GM21619 (cell line): Measurements from ENCODE around the gene PBX4.
"Not testable (repeated sequence)": the region's sequence is repeated elsewhere in the genome, so short reads cannot be mapped to it uniquely, and the experiment has no call there.

ENCODE experiments used
- ATAC-seq: cut with Tn5 transposase; IDR thresholded peaks from one replicate; pipeline ENCODE4 v1.9.1; 2021; ENCODE audit not compliant: unreplicated experiment

PBX4 gene

GRCh38 chr19:19627621-19628500, 9.4 kb upstream of the PBX4 start, which contains the start of gene LPAR2:
LPAR2 (minus strand) TSS chr19:19628220; CDS start chr19:19627275, 945 bp downstream.
- ATAC-seq: peak; percentile 66

- no peak for ATAC-seq
Observed at GRCh38 chr19:19626516-19627472, 8.3 kb upstream of the PBX4 start.

- ATAC-seq: no peak
Observed at GRCh38 chr19:19624032-19624570, 5.6 kb upstream of the PBX4 start.

- no peak for ATAC-seq
Observed at GRCh38 chr19:19623383-19623782, 4.9 kb upstream of the PBX4 start.

- no peak for ATAC-seq
Observed at GRCh38 chr19:19619849-19620210, 1.3 kb upstream of the PBX4 start.

GRCh38 chr19:19619181-19619848, 828 bp upstream of the PBX4 start:
- no peak for ATAC-seq

GRCh38 chr19:19615086-19615485, 3.4 kb downstream of the PBX4 start:
- ATAC-seq: no peak

GRCh38 chr19:19613506-19613905, 5.0 kb downstream of the PBX4 start:
- ATAC-seq: no peak

- no peak for ATAC-seq
Observed at GRCh38 chr19:19610376-19611202, 7.9 kb downstream of the PBX4 start.

GRCh38 chr19:19606686-19607085, 11.8 kb downstream of the PBX4 start:
- ATAC-seq: not testable (repeated sequence)

GRCh38 chr19:19606021-19606420, 12.5 kb downstream of the PBX4 start:
- no peak for ATAC-seq

- no peak for ATAC-seq
Observed at GRCh38 chr19:19602713-19603324, 15.7 kb downstream of the PBX4 start.

GRCh38 chr19:19602136-19602712, 16.3 kb downstream of the PBX4 start:
- ATAC-seq: no peak

- no peak for ATAC-seq
Observed at GRCh38 chr19:19600793-19601330, 17.6 kb downstream of the PBX4 start.

GRCh38 chr19:19598728-19599451, 19.6 kb downstream of the PBX4 start:
- peak; percentile 27 for ATAC-seq

- ATAC-seq: peak; percentile 67
Observed at GRCh38 chr19:19597809-19598306, 20.6 kb downstream of the PBX4 start.

GRCh38 chr19:19595171-19595701, 23.3 kb downstream of the PBX4 start:
- no peak for ATAC-seq

GRCh38 chr19:19594381-19594780, 24.1 kb downstream of the PBX4 start:
- no peak for ATAC-seq
